GM19372 (cell line): ENCODE data around the gene OR51B4.
"Not testable (repeated sequence)": the region's sequence is repeated elsewhere in the genome, so short reads cannot be mapped to it uniquely, and the experiment has no call there.

ENCODE experiments used
- ATAC-seq: cut with Tn5 transposase; IDR thresholded peaks from one replicate; pipeline ENCODE4 v1.9.1; 2021; ENCODE audit warnings: mild to moderate bottlenecking, low read depth, moderate library complexity; ENCODE audit not compliant: unreplicated experiment

OR51B4 gene

GRCh38 chr11:5297721-5298323, 3.9 kb downstream of the OR51B4 start:
- ATAC-seq, result no peak

- ATAC-seq, result not testable (repeated sequence)
Measured at GRCh38 chr11:5294342-5294995, 7.3 kb downstream of the OR51B4 start.

GRCh38 chr11:5293028-5293427, 8.7 kb downstream of the OR51B4 start:
- no peak for ATAC-seq

GRCh38 chr11:5291207-5291838, 10.4 kb downstream of the OR51B4 start:
- peak; percentile 96 for ATAC-seq

GRCh38 chr11:5290106-5290505, 11.6 kb downstream of the OR51B4 start:
- ATAC-seq, result no peak

- no peak for ATAC-seq
Measured at GRCh38 chr11:5289696-5290095, 12.1 kb downstream of the OR51B4 start.

GRCh38 chr11:5288906-5289550, 12.7 kb downstream of the OR51B4 start:
- ATAC-seq, result no peak

GRCh38 chr11:5288108-5288905, 13.4 kb downstream of the OR51B4 start:
- no peak for ATAC-seq

- ATAC-seq, result no peak
Measured at GRCh38 chr11:5286901-5287300, 14.8 kb downstream of the OR51B4 start.

GRCh38 chr11:5286351-5286750, 15.4 kb downstream of the OR51B4 start:
- no peak for ATAC-seq

GRCh38 chr11:5285703-5286340, 15.9 kb downstream of the OR51B4 start:
- ATAC-seq, result no peak

GRCh38 chr11:5284637-5285036, 17.1 kb downstream of the OR51B4 start:
- no peak for ATAC-seq

- no peak for ATAC-seq
Measured at GRCh38 chr11:5283882-5284281, 17.9 kb downstream of the OR51B4 start.

GRCh38 chr11:5283086-5283485, 18.7 kb downstream of the OR51B4 start:
- no peak for ATAC-seq

- ATAC-seq, result no peak
Measured at GRCh38 chr11:5282628-5283027, 19.1 kb downstream of the OR51B4 start.

- no peak for ATAC-seq
Measured at GRCh38 chr11:5281596-5281995, 20.1 kb downstream of the OR51B4 start.

GRCh38 chr11:5280582-5281102, 21.1 kb downstream of the OR51B4 start:
- peak; percentile 93 for ATAC-seq

GRCh38 chr11:5279471-5280090, 22.2 kb downstream of the OR51B4 start:
- ATAC-seq, result no peak

GRCh38 chr11:5277807-5278382, 23.9 kb downstream of the OR51B4 start:
- no peak for ATAC-seq
